HG03045 (cell line): ENCODE measurements around the gene CPTP.

Experiments used
- ATAC-seq: cut with Tn5 transposase; IDR thresholded peaks from one replicate; pipeline ENCODE4 v1.9.1; 2021; ENCODE audit warnings: mild to moderate bottlenecking, moderate library complexity; ENCODE audit not compliant: unreplicated experiment

CPTP gene

GRCh38 chr1:1332774-1333480 is 8.3 kb downstream of the CPTP start:
- no peak for ATAC-seq

GRCh38 chr1:1333551-1334241 is 9.1 kb downstream of the CPTP start:
- ATAC-seq = no peak

- no peak for ATAC-seq
Observed at GRCh38 chr1:1334835-1335234, 10.2 kb downstream of the CPTP start.

GRCh38 chr1:1335283-1335682 is 10.7 kb downstream of the CPTP start:
- ATAC-seq = no peak

GRCh38 chr1:1335792-1336248 is 11.2 kb downstream of the CPTP start:
- ATAC-seq = no peak

GRCh38 chr1:1336446-1336845 is 11.8 kb downstream of the CPTP start:
- ATAC-seq = no peak

- ATAC-seq = no peak
Observed at GRCh38 chr1:1336931-1337792, 12.6 kb downstream of the CPTP start.

- no peak for ATAC-seq
Observed at GRCh38 chr1:1337793-1338147, 13.2 kb downstream of the CPTP start.

GRCh38 chr1:1338278-1338677 is 13.7 kb downstream of the CPTP start:
- ATAC-seq = no peak

GRCh38 chr1:1340185-1340584 is 15.6 kb downstream of the CPTP start:
- ATAC-seq = no peak

GRCh38 chr1:1340791-1341548 is 16.4 kb downstream of the CPTP start:
- no peak for ATAC-seq

GRCh38 chr1:1341549-1342021 is 17.0 kb downstream of the CPTP start:
- no peak for ATAC-seq

GRCh38 chr1:1342061-1342562 is 17.5 kb downstream of the CPTP start:
- ATAC-seq = no peak

- no peak for ATAC-seq
Observed at GRCh38 chr1:1342584-1343115, 18.0 kb downstream of the CPTP start.

GRCh38 chr1:1343811-1344421 is 19.3 kb downstream of the CPTP start:
- no peak for ATAC-seq

GRCh38 chr1:1344655-1345361 is 20.2 kb downstream of the CPTP start:
- ATAC-seq = no peak

GRCh38 chr1:1345384-1345783 is 20.8 kb downstream of the CPTP start:
- ATAC-seq = no peak

GRCh38 chr1:1345860-1346500 is 21.4 kb downstream of the CPTP start:
- no peak for ATAC-seq

- no peak for ATAC-seq
Observed at GRCh38 chr1:1346501-1346890, 21.9 kb downstream of the CPTP start.
